GM23338 (cell line): ENCODE data around the gene C1orf141. TPM values are rescaled to one million over a fixed set of nuclear protein-coding genes. Genes with fewer than 3 reads are reported as not detected.

Source experiments
- ATAC-seq: fragments of 200-7000 bp; cut with Tn5 transposase; 3 replicates; pipeline ENCODE4 v1.9.1; 2020
- DNase-seq: peaks from one replicate; pipeline ENCODE4 v3.0.0-alpha.2; 2015; ENCODE audit warnings: low spot score
- H2AFZ ChIP-seq: fragments of 200-600 bp; sonication (generic); 2 replicates; pipeline ENCODE4 v1.8.0; 2016; ENCODE audit warnings: antibody characterized with exemption, mild to moderate bottlenecking, moderate library complexity
- H3F3A ChIP-seq: fragments of 200-600 bp; sonication (generic); replicated peaks from 2 replicates; pipeline ENCODE4 v1.8.0; 2017; ENCODE audit warnings: antibody characterized with exemption, mixed run types, low read depth
- H3K27ac ChIP-seq: fragments of 200-600 bp; sonication (generic); 2 replicates; pipeline ENCODE4 v1.6.1; 2016; ENCODE audit warnings: low read depth
- H3K27me3 ChIP-seq: fragments of 200-600 bp; sonication (generic); 2 replicates; pipeline ENCODE4 v1.8.0; 2016; ENCODE audit warnings: mild to moderate bottlenecking, mixed run types, moderate library complexity; ENCODE audit not compliant: insufficient read depth
- H3K36me3 ChIP-seq: fragments of 200-600 bp; sonication (generic); 2 replicates; pipeline ENCODE4 v1.8.0; 2016; ENCODE audit warnings: mild to moderate bottlenecking; ENCODE audit not compliant: insufficient read depth
- H3K4me1 ChIP-seq: fragments of 200-600 bp; sonication (generic); 2 replicates; pipeline ENCODE4 v1.8.0; 2016; ENCODE audit warnings: mild to moderate bottlenecking, moderate library complexity; ENCODE audit not compliant: insufficient read depth
- H3K4me2 ChIP-seq: fragments of 200-600 bp; sonication (generic); 2 replicates; pipeline ENCODE4 v1.7.1; 2017; ENCODE audit warnings: mixed run types
- H3K4me3 ChIP-seq: fragments of 200-600 bp; sonication (generic); 2 replicates; pipeline ENCODE4 v1.6.1; 2016; ENCODE audit warnings: mixed run types
- H3K79me2 ChIP-seq: fragments of 200-600 bp; sonication (generic); replicated peaks from 2 replicates; pipeline ENCODE4 v1.8.0; 2017; ENCODE audit warnings: mild to moderate bottlenecking; ENCODE audit not compliant: insufficient read depth
- H3K9me2 ChIP-seq: fragments of 200-600 bp; sonication (generic); 2 replicates; pipeline ENCODE4 v1.8.0; 2017; ENCODE audit not compliant: insufficient read depth
- H4K20me1 ChIP-seq: fragments of 200-600 bp; sonication (generic); replicated peaks from 2 replicates; pipeline ENCODE4 v1.8.0; 2017; ENCODE audit warnings: mild to moderate bottlenecking; ENCODE audit not compliant: insufficient read depth
- H3K27ac Mint-ChIP-seq: 2 replicates; pipeline ENCODE4 v1.8.0; 2020; ENCODE audit warnings: inconsistent platforms, mild to moderate bottlenecking, moderate library complexity, mixed read lengths
- H3K27me3 Mint-ChIP-seq: 3 replicates; pipeline ENCODE4 v1.8.0; 2022; ENCODE audit warnings: low read depth, mild to moderate bottlenecking, moderate library complexity, mixed read lengths, inconsistent platforms; ENCODE audit not compliant: insufficient read depth, poor library complexity
- H3K36me3 Mint-ChIP-seq: 3 replicates; pipeline ENCODE4 v1.8.0; 2021; ENCODE audit warnings: low read depth, mild to moderate bottlenecking, inconsistent platforms, moderate library complexity, mixed read lengths
- H3K4me1 Mint-ChIP-seq: 3 replicates; pipeline ENCODE4 v1.8.0; 2020; ENCODE audit warnings: mild to moderate bottlenecking, inconsistent platforms, mixed read lengths
- H3K4me3 Mint-ChIP-seq: 3 replicates; pipeline ENCODE4 v1.8.0; 2021; ENCODE audit warnings: moderate library complexity, mild to moderate bottlenecking, inconsistent platforms, mixed read lengths
- H3K9me3 Mint-ChIP-seq: 3 replicates; pipeline ENCODE4 v1.8.0; 2020; ENCODE audit warnings: moderate library complexity, mild to moderate bottlenecking, inconsistent platforms, mixed read lengths
- CREB1 ChIP-seq: fragments of 250-450 bp; sonication (Bioruptor Pico); IDR thresholded peaks from 2 replicates; pipeline ENCODE4 v1.5.0; 2020; ENCODE audit warnings: low read depth, mild to moderate bottlenecking, moderate library complexity
- CTCF ChIP-seq, 2 experiments: fragments of 200-600 bp in 1 of 2; sonication (generic) in 1 of 2; conservative IDR thresholded peaks; 2 replicates each; pipeline versions ENCODE4 v1.5.1 to v1.6.1; 2016 to 2017; ENCODE audit warnings: antibody characterized with exemption in 2 of 2, low read depth in 2 of 2, mild to moderate bottlenecking in 2 of 2, moderate library complexity in 1 of 2
- ETS1 ChIP-seq: IDR thresholded peaks from 2 replicates; pipeline ENCODE4 v1.6.1; 2016; ENCODE audit warnings: antibody characterized with exemption
- EZH2 ChIP-seq: fragments of 200-600 bp; sonication (generic); IDR thresholded peaks from one replicate; pipeline ENCODE4 v1.8.0; 2017; ENCODE audit warnings: antibody characterized with exemption, mild to moderate bottlenecking, low read depth; ENCODE audit not compliant: unreplicated experiment
- EZH2phosphoT487 ChIP-seq: fragments of 200-600 bp; sonication (generic); IDR thresholded peaks from one replicate; pipeline ENCODE4 v1.8.1; 2018; ENCODE audit warnings: antibody characterized with exemption; ENCODE audit not compliant: unreplicated experiment
- JUNB ChIP-seq: IDR thresholded peaks from one replicate; pipeline ENCODE4 v1.6.1; 2016; ENCODE audit warnings: antibody characterized with exemption; ENCODE audit not compliant: unreplicated experiment
- NANOG ChIP-seq: IDR thresholded peaks from 2 replicates; pipeline ENCODE4 v1.6.1; 2016; ENCODE audit warnings: antibody characterized with exemption, borderline replicate concordance
- POLR2AphosphoS5 ChIP-seq: IDR thresholded peaks from 2 replicates; pipeline ENCODE4 v1.6.1; 2016; ENCODE audit warnings: antibody characterized with exemption, low read depth
- STAT1 ChIP-seq: IDR thresholded peaks from one replicate; pipeline ENCODE4 v1.6.1; 2016; ENCODE audit warnings: antibody characterized with exemption; ENCODE audit not compliant: unreplicated experiment
- ZNF331 ChIP-seq: fragments of 250-450 bp; sonication (Bioruptor Pico); IDR thresholded peaks from 2 replicates; pipeline ENCODE4 v1.5.0; 2020; ENCODE audit warnings: low read depth, mild to moderate bottlenecking, moderate library complexity
- polyA plus RNA-seq: library from polyadenylated mRNA; unstranded; fragments of >200 nt; fragmentation: Nextera tagmentation; extraction: Ambion mirVana; gene quantifications from 2 replicates; pipeline ENCODE4 v1.2.1, GENCODE V29; 2016
- total RNA-seq: library from RNA; depleted of rRNA; stranded (reverse); fragments of >200 nt; shearing (Covaris generic); gene quantifications from 2 replicates; pipeline ENCODE4 v1.2.3, GENCODE V29; 2014
- TF ChIP-seq, protein P1 (sequence below): IDR thresholded peaks from one replicate; pipeline ENCODE4 v1.6.1; 2018; ENCODE audit warnings: antibody characterized with exemption; ENCODE audit not compliant: unreplicated experiment
- TF ChIP-seq, protein P2 (sequence below): fragments of 250-450 bp; sonication (Bioruptor Pico); IDR thresholded peaks from 2 replicates; pipeline ENCODE4 v1.5.0; 2020; ENCODE audit warnings: mild to moderate bottlenecking, moderate library complexity

The C1orf141 gene
- total and polyA plus RNA-seq, 2 experiments from 2014 or later = not detected

DNA sequence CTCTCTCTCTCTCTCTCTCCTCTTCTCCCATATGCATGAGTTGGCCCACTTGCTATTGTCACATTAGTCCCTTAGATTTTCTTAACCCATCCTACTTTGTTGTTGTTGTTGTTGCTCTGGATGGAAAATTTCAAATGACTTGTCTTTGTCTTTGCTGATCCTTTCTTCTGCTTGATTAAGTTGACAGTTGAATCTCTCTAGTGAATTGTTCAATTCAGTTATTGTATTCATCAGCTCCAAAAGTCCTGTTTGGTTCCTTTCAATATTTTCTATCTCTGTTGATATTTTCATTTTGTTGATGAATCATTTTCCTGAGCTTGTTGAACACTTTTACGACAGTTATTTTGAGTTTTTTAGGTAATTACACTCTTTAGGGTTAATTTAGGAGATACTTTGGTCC lies 62.0 kb downstream of the C1orf141 start:
- H3K9me3 Mint-ChIP-seq = peaks cover 22% of the 10 kb centered on the region
- TF ChIP-seq CTCF (conservative IDR thresholded peaks at IDR 0.05; ENCODE audit: low read depth in 2 of 2) (no peak), ETS1 (no peak), CREB1 (CRISPR knock-in tag) (no peak), NANOG (no peak), ZNF331 (CRISPR knock-in tag) (no peak), EZH2 (no peak), STAT1 (no peak), EZH2phosphoT487 (no peak), JUNB (no peak), POLR2AphosphoS5 (no peak)
- TF ChIP-seq, protein P1, sequence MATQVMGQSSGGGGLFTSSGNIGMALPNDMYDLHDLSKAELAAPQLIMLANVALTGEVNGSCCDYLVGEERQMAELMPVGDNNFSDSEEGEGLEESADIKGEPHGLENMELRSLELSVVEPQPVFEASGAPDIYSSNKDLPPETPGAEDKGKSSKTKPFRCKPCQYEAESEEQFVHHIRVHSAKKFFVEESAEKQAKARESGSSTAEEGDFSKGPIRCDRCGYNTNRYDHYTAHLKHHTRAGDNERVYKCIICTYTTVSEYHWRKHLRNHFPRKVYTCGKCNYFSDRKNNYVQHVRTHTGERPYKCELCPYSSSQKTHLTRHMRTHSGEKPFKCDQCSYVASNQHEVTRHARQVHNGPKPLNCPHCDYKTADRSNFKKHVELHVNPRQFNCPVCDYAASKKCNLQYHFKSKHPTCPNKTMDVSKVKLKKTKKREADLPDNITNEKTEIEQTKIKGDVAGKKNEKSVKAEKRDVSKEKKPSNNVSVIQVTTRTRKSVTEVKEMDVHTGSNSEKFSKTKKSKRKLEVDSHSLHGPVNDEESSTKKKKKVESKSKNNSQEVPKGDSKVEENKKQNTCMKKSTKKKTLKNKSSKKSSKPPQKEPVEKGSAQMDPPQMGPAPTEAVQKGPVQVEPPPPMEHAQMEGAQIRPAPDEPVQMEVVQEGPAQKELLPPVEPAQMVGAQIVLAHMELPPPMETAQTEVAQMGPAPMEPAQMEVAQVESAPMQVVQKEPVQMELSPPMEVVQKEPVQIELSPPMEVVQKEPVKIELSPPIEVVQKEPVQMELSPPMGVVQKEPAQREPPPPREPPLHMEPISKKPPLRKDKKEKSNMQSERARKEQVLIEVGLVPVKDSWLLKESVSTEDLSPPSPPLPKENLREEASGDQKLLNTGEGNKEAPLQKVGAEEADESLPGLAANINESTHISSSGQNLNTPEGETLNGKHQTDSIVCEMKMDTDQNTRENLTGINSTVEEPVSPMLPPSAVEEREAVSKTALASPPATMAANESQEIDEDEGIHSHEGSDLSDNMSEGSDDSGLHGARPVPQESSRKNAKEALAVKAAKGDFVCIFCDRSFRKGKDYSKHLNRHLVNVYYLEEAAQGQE = no peak
- TF ChIP-seq, protein P2, sequence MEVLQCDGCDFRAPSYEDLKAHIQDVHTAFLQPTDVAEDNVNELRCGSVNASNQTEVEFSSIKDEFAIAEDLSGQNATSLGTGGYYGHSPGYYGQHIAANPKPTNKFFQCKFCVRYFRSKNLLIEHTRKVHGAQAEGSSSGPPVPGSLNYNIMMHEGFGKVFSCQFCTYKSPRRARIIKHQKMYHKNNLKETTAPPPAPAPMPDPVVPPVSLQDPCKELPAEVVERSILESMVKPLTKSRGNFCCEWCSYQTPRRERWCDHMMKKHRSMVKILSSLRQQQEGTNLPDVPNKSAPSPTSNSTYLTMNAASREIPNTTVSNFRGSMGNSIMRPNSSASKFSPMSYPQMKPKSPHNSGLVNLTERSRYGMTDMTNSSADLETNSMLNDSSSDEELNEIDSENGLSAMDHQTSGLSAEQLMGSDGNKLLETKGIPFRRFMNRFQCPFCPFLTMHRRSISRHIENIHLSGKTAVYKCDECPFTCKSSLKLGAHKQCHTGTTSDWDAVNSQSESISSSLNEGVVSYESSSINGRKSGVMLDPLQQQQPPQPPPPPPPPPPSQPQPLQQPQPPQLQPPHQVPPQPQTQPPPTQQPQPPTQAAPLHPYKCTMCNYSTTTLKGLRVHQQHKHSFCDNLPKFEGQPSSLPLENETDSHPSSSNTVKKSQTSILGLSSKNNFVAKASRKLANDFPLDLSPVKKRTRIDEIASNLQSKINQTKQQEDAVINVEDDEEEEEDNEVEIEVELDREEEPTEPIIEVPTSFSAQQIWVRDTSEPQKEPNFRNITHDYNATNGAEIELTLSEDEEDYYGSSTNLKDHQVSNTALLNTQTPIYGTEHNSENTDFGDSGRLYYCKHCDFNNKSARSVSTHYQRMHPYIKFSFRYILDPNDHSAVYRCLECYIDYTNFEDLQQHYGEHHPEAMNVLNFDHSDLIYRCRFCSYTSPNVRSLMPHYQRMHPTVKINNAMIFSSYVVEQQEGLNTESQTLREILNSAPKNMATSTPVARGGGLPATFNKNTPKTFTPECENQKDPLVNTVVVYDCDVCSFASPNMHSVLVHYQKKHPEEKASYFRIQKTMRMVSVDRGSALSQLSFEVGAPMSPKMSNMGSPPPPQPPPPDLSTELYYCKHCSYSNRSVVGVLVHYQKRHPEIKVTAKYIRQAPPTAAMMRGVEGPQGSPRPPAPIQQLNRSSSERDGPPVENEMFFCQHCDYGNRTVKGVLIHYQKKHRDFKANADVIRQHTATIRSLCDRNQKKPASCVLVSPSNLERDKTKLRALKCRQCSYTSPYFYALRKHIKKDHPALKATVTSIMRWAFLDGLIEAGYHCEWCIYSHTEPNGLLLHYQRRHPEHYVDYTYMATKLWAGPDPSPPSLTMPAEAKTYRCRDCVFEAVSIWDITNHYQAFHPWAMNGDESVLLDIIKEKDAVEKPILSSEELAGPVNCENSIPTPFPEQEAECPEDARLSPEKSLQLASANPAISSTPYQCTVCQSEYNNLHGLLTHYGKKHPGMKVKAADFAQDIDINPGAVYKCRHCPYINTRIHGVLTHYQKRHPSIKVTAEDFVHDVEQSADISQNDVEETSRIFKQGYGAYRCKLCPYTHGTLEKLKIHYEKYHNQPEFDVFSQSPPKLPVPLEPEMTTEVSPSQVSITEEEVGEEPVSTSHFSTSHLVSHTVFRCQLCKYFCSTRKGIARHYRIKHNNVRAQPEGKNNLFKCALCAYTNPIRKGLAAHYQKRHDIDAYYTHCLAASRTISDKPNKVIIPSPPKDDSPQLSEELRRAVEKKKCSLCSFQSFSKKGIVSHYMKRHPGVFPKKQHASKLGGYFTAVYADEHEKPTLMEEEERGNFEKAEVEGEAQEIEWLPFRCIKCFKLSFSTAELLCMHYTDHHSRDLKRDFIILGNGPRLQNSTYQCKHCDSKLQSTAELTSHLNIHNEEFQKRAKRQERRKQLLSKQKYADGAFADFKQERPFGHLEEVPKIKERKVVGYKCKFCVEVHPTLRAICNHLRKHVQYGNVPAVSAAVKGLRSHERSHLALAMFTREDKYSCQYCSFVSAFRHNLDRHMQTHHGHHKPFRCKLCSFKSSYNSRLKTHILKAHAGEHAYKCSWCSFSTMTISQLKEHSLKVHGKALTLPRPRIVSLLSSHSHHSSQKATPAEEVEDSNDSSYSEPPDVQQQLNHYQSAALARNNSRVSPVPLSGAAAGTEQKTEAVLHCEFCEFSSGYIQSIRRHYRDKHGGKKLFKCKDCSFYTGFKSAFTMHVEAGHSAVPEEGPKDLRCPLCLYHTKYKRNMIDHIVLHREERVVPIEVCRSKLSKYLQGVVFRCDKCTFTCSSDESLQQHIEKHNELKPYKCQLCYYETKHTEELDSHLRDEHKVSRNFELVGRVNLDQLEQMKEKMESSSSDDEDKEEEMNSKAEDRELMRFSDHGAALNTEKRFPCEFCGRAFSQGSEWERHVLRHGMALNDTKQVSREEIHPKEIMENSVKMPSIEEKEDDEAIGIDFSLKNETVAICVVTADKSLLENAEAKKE (CRISPR knock-in tag) = no peak
- Histone ChIP-seq H3K4me1 (no peaks in the 10 kb centered on the region), H3K4me3 (no peak overlapping the region), H3K27ac (no peak overlapping the region), H3K4me2 (no peak overlapping the region), H3K9me2 (no peaks in the 10 kb centered on the region), H3F3A (no peaks in the 10 kb centered on the region), H3K27me3 (no peaks in the 10 kb centered on the region), H4K20me1 (no peaks in the 10 kb centered on the region), H2AFZ (no peak overlapping the region), H3K79me2 (no peaks in the 10 kb centered on the region), H3K36me3 (no peaks in the 10 kb centered on the region)
- no peak for DNase-seq
- H3K36me3 Mint-ChIP-seq = peaks cover 11% of the 10 kb centered on the region
- H3K27me3 Mint-ChIP-seq = no peaks in the 10 kb centered on the region
- no peak for ATAC-seq
- H3K4me3 Mint-ChIP-seq = no peak overlapping the region
- H3K4me1 Mint-ChIP-seq = no peaks in the 10 kb centered on the region
- H3K27ac Mint-ChIP-seq = no peak overlapping the region
